WTC11 (cell line): ENCODE data around the gene TRAF2. TPM values are rescaled to one million over a fixed set of nuclear protein-coding genes. Genes with fewer than 3 reads are reported as not detected.

Experiments
- ATAC-seq: fragments of 200-7000 bp; cut with Tn5 transposase; 2 replicates; pipeline ENCODE4 v1.10.0; 2021; ENCODE audit warnings: mild to moderate bottlenecking, moderate library complexity
- CTCF ChIA-PET: fragments of 300-600 bp; sonication (Branson Sonifier 250); formaldehyde crosslinking; loops from one replicate; lab custom pipeline; 2021; ENCODE audit warnings: antibody characterized with exemption; lab: Charles Lee
- POLR2A ChIA-PET: fragments of 350-600 bp; sonication (Branson Sonifier 250); formaldehyde crosslinking; loops from one replicate; lab custom pipeline; 2021; ENCODE audit warnings: antibody characterized with exemption; lab: Charles Lee
- DNase-seq: peaks from one replicate; pipeline ENCODE4 v3.0.0; 2021; ENCODE audit warnings: low spot score
- H3K27ac Mint-ChIP-seq: 2 replicates; pipeline ENCODE4 v1.8.0; 2021; ENCODE audit warnings: mixed read lengths
- H3K27me3 Mint-ChIP-seq: 2 replicates; pipeline ENCODE4 v1.8.0; 2021; ENCODE audit warnings: low read depth, mild to moderate bottlenecking, moderate library complexity, mixed read lengths
- H3K36me3 Mint-ChIP-seq: 2 replicates; pipeline ENCODE4 v1.8.0; 2021; ENCODE audit warnings: mixed read lengths
- H3K4me1 Mint-ChIP-seq: 2 replicates; pipeline ENCODE4 v1.8.0; 2022; ENCODE audit warnings: mixed read lengths
- H3K4me3 Mint-ChIP-seq: 2 replicates; pipeline ENCODE4 v1.8.0; 2021; ENCODE audit warnings: mild to moderate bottlenecking, moderate library complexity, mixed read lengths
- H3K9me3 Mint-ChIP-seq: 2 replicates; pipeline ENCODE4 v1.8.0; 2021; ENCODE audit warnings: mixed read lengths
- ARID4B ChIP-seq: sonication (generic); formaldehyde crosslinking; IDR thresholded peaks from 2 replicates; pipeline ENCODE4 v1.8.0; 2023; ENCODE audit warnings: missing genetic modification reagents, mild to moderate bottlenecking, borderline replicate concordance
- ATF6 ChIP-seq: sonication (generic); formaldehyde crosslinking; IDR thresholded peaks from 2 replicates; pipeline ENCODE4 v1.8.1; 2023; ENCODE audit warnings: mild to moderate bottlenecking, missing genetic modification reagents
- E2F1 ChIP-seq: sonication (generic); formaldehyde crosslinking; IDR thresholded peaks from 2 replicates; pipeline ENCODE4 v1.8.0; 2022; ENCODE audit warnings: mild to moderate bottlenecking, missing genetic modification reagents
- E2F5 ChIP-seq: sonication (generic); formaldehyde crosslinking; IDR thresholded peaks from 2 replicates; pipeline ENCODE4 v1.8.1; 2022; ENCODE audit warnings: mild to moderate bottlenecking, moderate library complexity, missing genetic modification reagents
- ERG ChIP-seq: fragments of 250-450 bp; sonication (Bioruptor Pico); IDR thresholded peaks from 2 replicates; pipeline ENCODE4 v1.8.0; 2021; ENCODE audit warnings: mild to moderate bottlenecking
- ESRRA ChIP-seq: sonication (generic); formaldehyde crosslinking; IDR thresholded peaks from 2 replicates; pipeline ENCODE4 v1.8.1; 2022; ENCODE audit warnings: mild to moderate bottlenecking, missing genetic modification reagents, borderline replicate concordance
- FOXP1 ChIP-seq: sonication (generic); formaldehyde crosslinking; IDR thresholded peaks from 2 replicates; pipeline ENCODE4 v1.8.0; 2022; ENCODE audit warnings: missing genetic modification reagents, mild to moderate bottlenecking, moderate library complexity, borderline replicate concordance
- GABPB1 ChIP-seq: sonication (generic); formaldehyde crosslinking; IDR thresholded peaks from 2 replicates; pipeline ENCODE4 v1.8.1; 2023; ENCODE audit warnings: mild to moderate bottlenecking, missing genetic modification reagents
- GRHL2 ChIP-seq: fragments of 250-450 bp; sonication (Bioruptor Pico); IDR thresholded peaks from 2 replicates; pipeline ENCODE4 v1.8.0; 2022; ENCODE audit warnings: mild to moderate bottlenecking, moderate library complexity; ENCODE audit not compliant: insufficient replicate concordance, severe bottlenecking
- IRF2 ChIP-seq: sonication (generic); formaldehyde crosslinking; IDR thresholded peaks from 2 replicates; pipeline ENCODE4 v1.8.0; 2022; ENCODE audit warnings: low read depth, missing genetic modification reagents, borderline replicate concordance
- KAT7 ChIP-seq: sonication (generic); formaldehyde crosslinking; IDR thresholded peaks from 2 replicates; pipeline ENCODE4 v1.8.1; 2023; ENCODE audit warnings: missing genetic modification reagents, mild to moderate bottlenecking, borderline replicate concordance
- NFYB ChIP-seq: sonication (generic); formaldehyde crosslinking; conservative IDR thresholded peaks from 2 replicates; pipeline ENCODE4 v1.8.0; 2022; ENCODE audit warnings: low read depth, missing genetic modification reagents
- ZBTB21 ChIP-seq: sonication (generic); formaldehyde crosslinking; IDR thresholded peaks from 2 replicates; pipeline ENCODE4 v1.8.1; 2023; ENCODE audit warnings: mild to moderate bottlenecking, missing genetic modification reagents, borderline replicate concordance
- ZMAT4 ChIP-seq: fragments of 250-450 bp; sonication (Bioruptor Pico); IDR thresholded peaks from 2 replicates; pipeline ENCODE4 v1.9.0; 2021; ENCODE audit warnings: mild to moderate bottlenecking
- ZNF425 ChIP-seq: fragments of 250-450 bp; sonication (Bioruptor Pico); conservative IDR thresholded peaks from 2 replicates; pipeline ENCODE4 v1.9.0; 2021; ENCODE audit warnings: mild to moderate bottlenecking
- total RNA-seq: library from RNA; stranded (reverse); gene quantifications from 3 replicates; pipeline ENCODE4 v1.2.3, GENCODE V29; 2021

The TRAF2 gene
- total RNA-seq, 1 experiment from 2014 or later: 55.0 TPM

- H3K27ac Mint-ChIP-seq: no peak overlapping the region
- H3K27me3 Mint-ChIP-seq: no peaks in the 10 kb centered on the region
- TF ChIP-seq IRF2 (CRISPR knock-in tag): no peak
- TF ChIP-seq GRHL2 (CRISPR knock-in tag): no peak
- no peak for TF ChIP-seq E2F1 (CRISPR knock-in tag)
- no peak for TF ChIP-seq ZNF425 (CRISPR knock-in tag)
- TF ChIP-seq ARID4B (CRISPR knock-in tag): no peak
- no peak for TF ChIP-seq ATF6 (CRISPR knock-in tag)
- TF ChIP-seq ERG (CRISPR knock-in tag): no peak
- 0 out of 2 replicates have a peak, but pooled peaks have one; percentile 30 for TF ChIP-seq ESRRA (CRISPR knock-in tag)
- no peak for TF ChIP-seq E2F5 (CRISPR knock-in tag)
- TF ChIP-seq ZMAT4 (CRISPR knock-in tag): no peak
- no peak for TF ChIP-seq GABPB1
- no peak for TF ChIP-seq NFYB
- 0 out of 2 replicates have a peak, but pooled peaks have one; percentile 10 for TF ChIP-seq FOXP1 (CRISPR knock-in tag)
- TF ChIP-seq KAT7 (CRISPR knock-in tag): 0 out of 2 replicates have a peak, but pooled peaks have one; percentile 30
- TF ChIP-seq ZBTB21 (CRISPR knock-in tag): no peak
- ChIA-PET POLR2A (no interaction called here), CTCF (no interaction called here)
- DNase-seq (no peak), ATAC-seq (no peak)
- no peak overlapping the region for H3K4me3 Mint-ChIP-seq
- peaks cover 9% of the 10 kb centered on the region for H3K36me3 Mint-ChIP-seq
- peaks cover 6% of the 10 kb centered on the region for H3K4me1 Mint-ChIP-seq
- no peaks in the 10 kb centered on the region for H3K9me3 Mint-ChIP-seq
These were observed 55.2 kb downstream of the TRAF2 start for GRCh38 chr9:136941231-136942111.
